Panc1 (cell line): ENCODE results near the gene RNF214.

ENCODE experiments used
- SIN3A ChIP-seq: IDR thresholded peaks from 2 replicates; pipeline ENCODE4 v1.6.1; 2012; ENCODE audit warnings: low read depth, mild to moderate bottlenecking, low read length, moderate library complexity, borderline replicate concordance; ENCODE audit not compliant: insufficient read depth
- TF ChIP-seq, protein P1 (sequence below): fragments of 450-650 bp; IDR thresholded peaks from 2 replicates; pipeline ENCODE4 v1.5.1; 2017; ENCODE audit warnings: mild to moderate bottlenecking

DNA sequence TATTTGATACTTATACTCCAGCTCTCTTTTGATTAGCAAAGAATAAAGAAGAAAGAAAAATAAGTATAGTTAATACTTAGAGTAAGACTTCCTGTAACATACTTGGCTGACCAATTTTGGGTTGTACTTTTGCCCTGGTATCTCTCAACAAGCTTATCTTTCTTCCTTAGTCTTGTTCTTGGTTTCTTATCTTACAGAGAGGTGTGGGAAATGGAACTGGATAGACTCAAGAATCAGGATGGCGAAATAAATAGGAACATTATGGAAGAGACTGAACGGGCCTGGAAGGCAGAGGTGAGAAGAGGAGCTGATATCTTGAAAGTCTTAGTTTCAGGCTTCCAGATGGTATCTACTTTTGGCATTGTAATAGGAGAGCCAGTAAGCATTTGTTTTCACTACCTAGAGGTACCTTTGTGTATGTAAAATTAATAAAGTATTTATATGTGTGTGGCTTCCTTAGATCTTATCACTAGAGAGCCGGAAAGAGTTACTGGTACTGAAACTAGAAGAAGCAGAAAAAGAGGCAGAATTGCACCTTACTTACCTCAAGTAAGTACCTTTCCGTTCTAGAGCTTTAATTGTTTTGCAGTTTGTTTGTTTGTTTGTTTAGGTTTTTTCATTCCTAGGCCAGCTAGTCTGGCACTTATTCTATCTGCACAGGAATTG is 47.4 kb downstream of the RNF214 start:
- TF ChIP-seq, protein P1, sequence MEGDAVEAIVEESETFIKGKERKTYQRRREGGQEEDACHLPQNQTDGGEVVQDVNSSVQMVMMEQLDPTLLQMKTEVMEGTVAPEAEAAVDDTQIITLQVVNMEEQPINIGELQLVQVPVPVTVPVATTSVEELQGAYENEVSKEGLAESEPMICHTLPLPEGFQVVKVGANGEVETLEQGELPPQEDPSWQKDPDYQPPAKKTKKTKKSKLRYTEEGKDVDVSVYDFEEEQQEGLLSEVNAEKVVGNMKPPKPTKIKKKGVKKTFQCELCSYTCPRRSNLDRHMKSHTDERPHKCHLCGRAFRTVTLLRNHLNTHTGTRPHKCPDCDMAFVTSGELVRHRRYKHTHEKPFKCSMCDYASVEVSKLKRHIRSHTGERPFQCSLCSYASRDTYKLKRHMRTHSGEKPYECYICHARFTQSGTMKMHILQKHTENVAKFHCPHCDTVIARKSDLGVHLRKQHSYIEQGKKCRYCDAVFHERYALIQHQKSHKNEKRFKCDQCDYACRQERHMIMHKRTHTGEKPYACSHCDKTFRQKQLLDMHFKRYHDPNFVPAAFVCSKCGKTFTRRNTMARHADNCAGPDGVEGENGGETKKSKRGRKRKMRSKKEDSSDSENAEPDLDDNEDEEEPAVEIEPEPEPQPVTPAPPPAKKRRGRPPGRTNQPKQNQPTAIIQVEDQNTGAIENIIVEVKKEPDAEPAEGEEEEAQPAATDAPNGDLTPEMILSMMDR = no peak
- TF ChIP-seq SIN3A = no peak
